22Rv1 (cell line): ENCODE measurements around the gene FBXW7.

Source experiments
- H3K27ac ChIP-seq: fragments of 450-650 bp; 2 replicates; pipeline ENCODE4 v1.5.1; 2017
- ZFX ChIP-seq: fragments of 450-650 bp; IDR thresholded peaks from 2 replicates; pipeline ENCODE4 v1.6.1; 2017; ENCODE audit warnings: antibody characterized with exemption, borderline replicate concordance
- TF ChIP-seq, protein P1 (sequence below): fragments of 450-650 bp; IDR thresholded peaks from 2 replicates; pipeline ENCODE4 v1.5.1; 2017; ENCODE audit warnings: mild to moderate bottlenecking

FBXW7 gene, protein sequence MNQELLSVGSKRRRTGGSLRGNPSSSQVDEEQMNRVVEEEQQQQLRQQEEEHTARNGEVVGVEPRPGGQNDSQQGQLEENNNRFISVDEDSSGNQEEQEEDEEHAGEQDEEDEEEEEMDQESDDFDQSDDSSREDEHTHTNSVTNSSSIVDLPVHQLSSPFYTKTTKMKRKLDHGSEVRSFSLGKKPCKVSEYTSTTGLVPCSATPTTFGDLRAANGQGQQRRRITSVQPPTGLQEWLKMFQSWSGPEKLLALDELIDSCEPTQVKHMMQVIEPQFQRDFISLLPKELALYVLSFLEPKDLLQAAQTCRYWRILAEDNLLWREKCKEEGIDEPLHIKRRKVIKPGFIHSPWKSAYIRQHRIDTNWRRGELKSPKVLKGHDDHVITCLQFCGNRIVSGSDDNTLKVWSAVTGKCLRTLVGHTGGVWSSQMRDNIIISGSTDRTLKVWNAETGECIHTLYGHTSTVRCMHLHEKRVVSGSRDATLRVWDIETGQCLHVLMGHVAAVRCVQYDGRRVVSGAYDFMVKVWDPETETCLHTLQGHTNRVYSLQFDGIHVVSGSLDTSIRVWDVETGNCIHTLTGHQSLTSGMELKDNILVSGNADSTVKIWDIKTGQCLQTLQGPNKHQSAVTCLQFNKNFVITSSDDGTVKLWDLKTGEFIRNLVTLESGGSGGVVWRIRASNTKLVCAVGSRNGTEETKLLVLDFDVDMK

GRCh38 chr4:152535903-152536544 is at the start of gene FBXW7:
FBXW7 (minus strand) TSS chr4:152536092; CDS start chr4:152411803, 124,289 bp downstream.
- TF ChIP-seq, protein P1, sequence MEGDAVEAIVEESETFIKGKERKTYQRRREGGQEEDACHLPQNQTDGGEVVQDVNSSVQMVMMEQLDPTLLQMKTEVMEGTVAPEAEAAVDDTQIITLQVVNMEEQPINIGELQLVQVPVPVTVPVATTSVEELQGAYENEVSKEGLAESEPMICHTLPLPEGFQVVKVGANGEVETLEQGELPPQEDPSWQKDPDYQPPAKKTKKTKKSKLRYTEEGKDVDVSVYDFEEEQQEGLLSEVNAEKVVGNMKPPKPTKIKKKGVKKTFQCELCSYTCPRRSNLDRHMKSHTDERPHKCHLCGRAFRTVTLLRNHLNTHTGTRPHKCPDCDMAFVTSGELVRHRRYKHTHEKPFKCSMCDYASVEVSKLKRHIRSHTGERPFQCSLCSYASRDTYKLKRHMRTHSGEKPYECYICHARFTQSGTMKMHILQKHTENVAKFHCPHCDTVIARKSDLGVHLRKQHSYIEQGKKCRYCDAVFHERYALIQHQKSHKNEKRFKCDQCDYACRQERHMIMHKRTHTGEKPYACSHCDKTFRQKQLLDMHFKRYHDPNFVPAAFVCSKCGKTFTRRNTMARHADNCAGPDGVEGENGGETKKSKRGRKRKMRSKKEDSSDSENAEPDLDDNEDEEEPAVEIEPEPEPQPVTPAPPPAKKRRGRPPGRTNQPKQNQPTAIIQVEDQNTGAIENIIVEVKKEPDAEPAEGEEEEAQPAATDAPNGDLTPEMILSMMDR: no peak
- no peak for TF ChIP-seq ZFX
- H3K27ac ChIP-seq: peak within 1 kb of the TSS; percentile 86

- no peak overlapping the region for H3K27ac ChIP-seq
- TF ChIP-seq, protein P1: no peak
- TF ChIP-seq ZFX: no peak
Observed at GRCh38 chr4:152585023-152585441, 49.1 kb upstream of the FBXW7 start.

DNA sequence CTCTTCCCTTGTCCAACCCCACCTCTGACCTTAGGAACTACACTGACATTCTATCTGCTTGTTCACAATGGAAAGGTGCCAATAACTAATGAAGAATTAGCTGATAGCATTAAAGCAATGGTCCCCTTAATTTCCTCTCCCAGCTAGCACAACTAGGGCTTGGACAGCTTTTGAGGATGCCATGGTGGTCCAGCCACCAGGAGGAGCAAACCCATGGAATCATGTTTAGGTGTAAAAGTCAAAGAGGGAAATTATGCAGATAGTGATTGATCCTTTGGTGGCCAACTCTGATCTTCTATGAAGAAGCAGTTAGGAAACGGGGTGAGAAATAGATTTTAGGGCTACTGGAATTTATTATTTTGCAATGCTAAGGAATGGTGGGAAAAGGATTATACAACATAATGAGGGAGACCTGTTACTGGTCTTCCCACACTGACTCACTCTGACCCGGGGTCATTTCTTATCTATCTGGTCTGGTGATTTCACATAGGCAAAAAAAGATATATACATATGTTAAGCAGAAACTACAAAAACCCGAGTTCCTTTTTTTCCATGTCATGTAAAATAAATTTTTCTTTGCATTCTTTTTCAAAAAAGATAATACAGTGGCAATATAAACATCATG is 45.8 kb upstream of the FBXW7 start:
- H3K27ac ChIP-seq: no peak overlapping the region
- no peak for TF ChIP-seq ZFX
- TF ChIP-seq, protein P1: no peak

DNA sequence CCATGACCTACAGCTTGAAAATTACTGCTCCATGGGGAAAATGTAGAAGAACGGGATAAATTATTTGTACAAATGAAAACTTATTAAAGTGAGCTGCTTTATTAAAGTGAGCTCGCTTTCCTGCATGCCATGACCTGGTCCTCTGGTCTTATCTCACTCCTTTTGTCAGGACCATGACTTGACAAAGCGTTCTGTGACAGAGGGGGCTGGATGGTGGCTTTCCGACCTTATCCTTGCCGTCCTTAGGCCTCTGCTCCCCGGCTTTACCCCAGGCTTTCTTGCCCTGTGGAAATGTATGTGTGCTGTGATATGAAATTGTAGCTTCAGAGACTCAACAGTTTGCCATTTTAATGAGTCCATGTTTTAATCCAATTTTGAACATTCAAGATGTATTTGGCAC is 44.0 kb upstream of the FBXW7 start:
- H3K27ac ChIP-seq: no peak overlapping the region
- no peak for TF ChIP-seq ZFX
- TF ChIP-seq, protein P1: no peak

- H3K27ac ChIP-seq: no peak overlapping the region
- TF ChIP-seq ZFX: no peak
- TF ChIP-seq, protein P1: no peak
Observed at GRCh38 chr4:152579107-152579764, 43.3 kb upstream of the FBXW7 start.

DNA sequence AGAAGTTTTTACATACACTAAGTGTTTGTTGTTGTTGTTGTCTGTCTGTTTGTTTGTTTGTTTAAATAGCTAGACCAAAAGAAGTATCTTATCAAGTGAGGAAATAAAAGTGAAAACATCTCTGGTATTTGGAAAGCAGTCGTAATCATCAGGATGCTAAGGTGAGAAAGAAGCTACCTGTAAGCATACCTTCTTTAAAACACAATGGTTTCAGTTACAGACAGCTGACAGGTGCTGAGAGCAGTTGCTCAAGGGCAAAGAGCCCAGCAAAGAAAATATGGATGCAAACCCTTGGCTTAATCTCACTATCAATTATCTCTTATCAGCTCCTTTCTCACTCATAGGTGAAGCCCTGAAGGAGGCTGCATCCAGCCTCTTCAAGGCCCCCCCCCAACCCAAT is 42.8 kb upstream of the FBXW7 start:
- H3K27ac ChIP-seq: no peak overlapping the region
- TF ChIP-seq, protein P1: no peak
- TF ChIP-seq ZFX: no peak
